Activated CD4-positive, CD25-positive, alpha-beta regulatory T cell (primary cell): Measurements from ENCODE around the gene GP1BB.
A peak's percentile ranks its signal among the peaks of the same experiment; 100 is the strongest.

Source experiments
- DNase-seq, 4 experiments: peaks; one replicate each; lab custom pipeline; 2025; lab: John Stamatoyannopoulos, UW

The GP1BB gene

DNA sequence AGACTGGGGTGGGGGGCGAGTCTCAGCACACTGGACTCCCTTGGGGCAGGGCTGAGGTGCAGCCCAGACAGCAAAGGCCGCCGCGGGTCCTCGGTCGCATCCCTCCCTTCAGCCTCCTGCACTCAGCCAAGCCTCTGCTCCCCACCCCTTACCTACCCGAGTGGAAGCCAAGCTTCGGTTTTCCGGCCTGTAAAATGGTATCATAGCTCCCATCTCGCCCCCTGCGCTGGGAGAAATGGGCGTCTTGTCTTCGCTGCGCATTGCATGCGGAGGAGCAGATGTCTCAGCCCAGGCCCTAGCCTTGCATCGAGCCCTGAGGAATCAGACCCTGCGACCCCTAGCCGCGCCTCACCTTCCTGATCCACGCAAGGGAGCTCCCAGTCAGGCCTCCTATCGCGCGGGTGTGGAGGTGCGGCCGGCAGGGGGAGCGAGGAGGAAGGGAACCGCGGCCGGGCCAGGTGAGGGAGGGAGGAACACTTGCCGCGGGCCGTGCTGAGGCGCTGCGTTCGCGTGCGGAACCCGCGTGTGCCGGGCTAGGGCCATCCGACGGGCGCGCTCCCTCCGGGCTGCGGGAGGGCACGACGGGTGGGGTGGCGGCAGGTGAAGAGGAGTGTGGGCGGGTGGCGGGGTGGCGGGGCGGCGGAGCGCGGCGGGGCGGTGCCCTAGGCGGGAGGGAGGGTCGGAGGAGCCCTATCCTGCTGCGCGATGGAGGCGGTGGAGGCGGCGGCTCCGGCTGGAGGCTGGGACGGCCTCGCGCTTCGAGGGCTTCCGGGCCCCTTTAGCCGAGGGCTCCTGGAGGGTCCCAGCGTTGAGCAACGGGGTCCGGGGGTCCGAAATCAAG lies 33.2 kb downstream of the GP1BB start:
- DNase-seq = peak; percentile 34 to 63 (median 51)

DNA sequence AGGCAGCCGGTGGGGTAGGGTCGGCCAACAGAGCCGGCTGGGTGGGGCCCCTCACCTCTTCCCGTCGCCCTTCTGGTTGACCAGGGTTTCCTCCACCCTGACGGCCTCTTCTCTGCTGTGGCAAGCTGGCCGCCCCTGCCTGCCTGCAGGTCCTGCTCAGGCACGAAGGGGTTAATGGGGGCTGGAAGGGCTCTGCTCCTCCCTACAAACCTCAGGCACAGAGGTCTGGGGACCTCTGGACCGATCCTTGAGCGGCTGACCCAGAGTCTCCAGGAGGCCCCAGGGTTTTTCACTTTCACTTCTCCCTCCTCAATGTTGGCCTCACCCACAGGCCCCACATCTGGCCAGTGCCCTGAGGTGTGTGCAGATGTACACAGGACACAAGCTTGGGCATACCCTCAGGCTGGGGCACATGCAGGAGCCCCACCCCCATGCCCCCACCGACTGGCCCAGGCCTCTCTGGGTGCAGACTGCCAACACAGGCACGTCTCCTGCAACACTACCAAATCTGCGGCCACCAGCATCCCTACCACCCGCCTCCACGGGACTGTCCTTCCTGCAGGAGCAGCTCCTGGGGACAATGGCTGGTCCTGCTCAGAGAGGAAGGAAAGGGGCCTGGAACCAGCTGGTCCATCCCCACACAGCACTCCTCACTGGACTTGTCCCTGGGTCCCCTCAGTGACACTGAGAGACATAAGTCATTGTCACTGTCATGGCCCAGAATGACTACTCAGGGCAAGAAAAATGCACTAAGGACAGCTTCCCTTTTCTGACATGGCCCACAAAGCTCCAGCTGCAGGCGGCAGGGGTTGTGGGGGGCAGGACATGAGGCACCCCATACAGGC lies 34.0 kb downstream of the GP1BB start:
- no peak for DNase-seq

DNA sequence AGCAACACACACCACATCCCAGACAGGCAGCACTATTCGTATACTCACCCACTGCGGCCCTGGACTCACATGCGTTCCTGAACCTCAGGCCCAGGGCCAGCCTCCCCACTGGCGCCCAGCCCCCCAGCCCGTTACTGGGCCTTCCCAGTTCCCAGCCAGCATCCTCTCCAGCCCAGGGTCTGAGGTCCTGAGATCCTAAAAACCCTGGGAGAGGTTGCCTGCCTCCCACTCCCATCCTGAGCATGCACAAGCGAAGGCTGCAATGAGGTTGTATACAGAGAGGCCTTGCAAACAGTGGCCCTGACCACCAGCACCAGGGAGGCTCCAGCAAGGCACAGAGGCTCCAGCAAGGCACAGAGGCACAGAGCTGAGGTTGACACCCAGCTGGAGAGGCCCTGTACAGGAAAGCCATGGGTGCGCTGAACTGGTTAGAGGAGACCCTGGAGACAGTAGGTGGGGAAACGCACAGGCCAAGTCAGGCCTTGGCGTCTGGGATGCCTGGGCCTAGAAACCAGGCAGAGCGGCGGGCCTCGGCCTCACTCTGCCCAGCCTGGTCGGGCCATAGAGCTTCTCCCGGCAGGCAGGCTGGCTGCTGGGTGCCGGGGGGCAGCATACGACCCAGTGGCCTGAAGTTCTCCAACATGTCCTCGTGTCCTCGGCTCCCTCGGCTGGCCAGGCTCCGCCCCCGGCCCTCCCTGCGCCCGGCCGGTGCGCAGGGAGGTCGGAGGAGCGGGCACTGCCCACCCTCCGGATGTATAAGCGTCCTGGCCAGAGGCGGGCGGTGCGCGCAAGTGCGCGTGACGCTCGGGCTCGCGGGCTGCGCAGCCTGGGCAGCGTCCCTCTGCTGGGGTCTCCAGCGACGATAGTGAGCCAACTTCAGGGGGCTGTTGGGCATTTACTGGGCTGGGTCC lies 34.9 kb downstream of the GP1BB start:
- DNase-seq = no peak

DNA sequence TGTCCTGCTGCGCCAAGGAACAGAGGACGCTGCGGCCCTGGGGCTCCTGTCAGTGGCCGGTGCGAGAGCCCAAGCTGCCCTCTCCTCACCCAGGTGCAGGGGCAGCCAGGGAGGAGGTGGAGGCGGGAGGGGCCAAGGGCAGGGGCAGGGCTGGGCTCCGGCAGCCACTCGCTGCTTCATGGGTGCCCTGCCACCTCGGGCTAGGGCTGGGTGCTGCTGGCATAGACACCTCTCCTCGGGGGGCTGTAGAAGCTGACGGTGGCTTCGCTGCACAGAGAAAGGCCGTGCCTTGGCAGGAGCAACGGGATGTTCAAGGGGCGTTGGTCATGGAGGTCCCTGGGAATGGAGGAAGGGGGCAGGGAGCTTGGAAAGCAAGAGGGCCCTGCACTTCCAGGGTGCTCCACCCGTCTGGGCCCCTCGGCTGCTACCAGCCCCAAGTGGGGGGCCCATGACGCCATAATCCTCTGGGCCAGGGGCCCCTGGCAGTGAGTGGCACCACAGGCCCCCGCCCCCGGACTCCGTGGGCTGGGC lies 35.6 kb downstream of the GP1BB start:
- no peak for DNase-seq

DNA sequence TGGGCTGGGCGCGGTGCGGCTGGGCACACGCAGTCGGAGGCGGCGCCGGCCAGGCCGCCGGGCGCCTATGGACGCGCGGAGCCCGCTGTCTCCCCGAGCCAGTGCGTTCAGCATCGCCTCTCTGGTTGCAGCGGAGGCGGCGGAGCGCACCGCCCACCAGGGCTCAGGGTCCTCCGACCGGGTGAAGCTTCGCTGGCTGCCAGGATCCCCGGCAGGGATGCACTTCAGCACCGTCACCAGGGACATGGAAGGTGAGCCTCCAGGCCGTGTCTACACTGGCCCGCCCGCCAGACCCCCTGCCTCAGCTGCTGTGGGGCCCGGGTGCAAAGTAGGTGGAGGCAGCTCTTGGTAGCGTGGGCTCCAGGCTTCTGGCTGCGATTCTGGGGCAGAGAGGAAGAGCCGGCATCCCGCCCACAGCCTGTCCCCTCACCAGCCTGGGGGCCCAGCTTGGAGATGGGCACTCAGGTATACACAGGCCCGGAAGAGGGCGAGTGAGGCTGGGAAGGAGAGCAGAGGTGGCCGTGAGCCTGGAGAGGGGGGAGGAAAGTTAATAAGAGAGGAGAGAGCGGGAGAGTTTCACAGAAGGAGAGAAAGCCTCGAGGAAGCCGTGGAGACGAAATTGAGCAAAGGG lies 36.2 kb downstream of the GP1BB start:
- no peak for DNase-seq

DNA sequence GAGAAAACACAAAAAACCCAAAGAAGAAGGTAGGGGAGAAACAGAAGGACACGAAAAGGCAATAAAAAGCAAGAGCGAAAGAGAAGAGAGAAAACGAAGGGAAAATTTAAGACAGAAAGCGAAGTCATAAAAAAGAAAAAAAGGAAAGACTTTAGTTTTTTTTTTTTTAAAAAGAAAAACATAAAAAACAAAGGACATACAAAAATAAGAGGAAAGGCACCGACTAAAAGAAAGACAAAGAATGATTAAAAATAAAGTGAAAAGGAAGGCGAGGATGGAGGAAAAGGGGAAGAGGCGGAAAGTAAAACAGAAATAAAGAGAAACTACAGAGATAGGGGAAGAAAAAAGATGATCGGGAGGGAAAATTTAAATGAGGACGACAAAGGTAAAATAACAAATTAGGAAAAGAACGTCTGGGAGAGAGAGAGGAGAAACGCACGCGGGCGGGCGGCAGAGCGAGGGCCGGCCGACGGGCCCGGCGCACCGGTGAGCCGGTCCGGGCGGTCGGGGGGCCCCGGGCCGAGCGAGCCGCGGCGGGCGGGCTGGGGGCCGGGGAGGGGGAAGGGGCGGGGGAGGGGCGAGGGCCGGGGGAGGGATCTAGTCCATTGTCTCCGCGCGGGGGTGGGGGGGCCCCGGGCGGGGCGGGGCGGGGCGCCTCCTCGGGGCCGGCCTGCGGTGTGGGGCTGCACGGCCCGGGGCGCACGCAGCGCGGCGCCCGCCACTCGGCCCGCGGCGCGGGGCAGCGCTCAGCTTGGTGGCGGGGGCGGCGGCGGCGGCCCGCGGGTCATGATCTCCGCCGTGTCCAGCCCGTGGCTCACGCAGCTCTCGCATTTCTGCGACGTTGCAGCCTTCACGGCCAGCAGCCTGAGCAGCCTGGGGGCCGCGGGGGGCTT lies 37.0 kb downstream of the GP1BB start, which contains the start of gene TBX1:
TSS of gene TBX1 (plus strand) at position 721 of the 893 bp plus-strand sequence. CDS start at position 787, 66 bp downstream.
- DNase-seq = no peak

DNA sequence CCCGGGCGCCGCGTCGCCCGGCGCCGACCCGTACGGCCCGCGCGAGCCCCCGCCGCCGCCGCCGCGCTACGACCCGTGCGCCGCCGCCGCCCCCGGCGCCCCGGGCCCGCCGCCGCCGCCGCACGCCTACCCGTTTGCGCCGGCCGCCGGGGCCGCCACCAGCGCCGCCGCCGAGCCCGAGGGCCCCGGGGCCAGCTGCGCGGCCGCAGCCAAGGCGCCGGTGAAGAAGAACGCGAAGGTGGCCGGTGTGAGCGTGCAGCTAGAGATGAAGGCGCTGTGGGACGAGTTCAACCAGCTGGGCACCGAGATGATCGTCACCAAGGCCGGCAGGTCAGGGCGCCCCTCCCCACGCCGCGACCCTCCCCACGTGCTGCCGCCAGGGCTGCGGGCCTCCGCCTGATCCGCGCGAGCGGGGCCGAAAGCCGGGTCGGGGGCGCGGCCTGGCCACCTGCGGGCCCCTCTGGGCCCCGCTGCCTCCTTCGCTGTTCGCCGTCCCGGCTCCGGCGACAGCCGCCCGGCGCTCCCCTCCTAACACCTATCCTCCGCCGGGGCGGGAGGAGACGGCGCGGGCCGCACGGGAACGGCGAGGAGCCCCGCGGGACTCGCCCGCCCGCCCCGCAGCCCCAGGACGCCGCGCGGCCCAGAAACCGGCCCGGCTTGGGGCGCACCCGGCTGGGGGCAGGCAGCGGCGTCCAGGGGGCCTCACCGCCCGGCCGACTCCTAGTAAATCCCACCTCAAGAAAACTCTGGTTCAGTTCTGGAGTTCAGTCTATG lies 37.8 kb downstream of the GP1BB start:
- no peak for DNase-seq

DNA sequence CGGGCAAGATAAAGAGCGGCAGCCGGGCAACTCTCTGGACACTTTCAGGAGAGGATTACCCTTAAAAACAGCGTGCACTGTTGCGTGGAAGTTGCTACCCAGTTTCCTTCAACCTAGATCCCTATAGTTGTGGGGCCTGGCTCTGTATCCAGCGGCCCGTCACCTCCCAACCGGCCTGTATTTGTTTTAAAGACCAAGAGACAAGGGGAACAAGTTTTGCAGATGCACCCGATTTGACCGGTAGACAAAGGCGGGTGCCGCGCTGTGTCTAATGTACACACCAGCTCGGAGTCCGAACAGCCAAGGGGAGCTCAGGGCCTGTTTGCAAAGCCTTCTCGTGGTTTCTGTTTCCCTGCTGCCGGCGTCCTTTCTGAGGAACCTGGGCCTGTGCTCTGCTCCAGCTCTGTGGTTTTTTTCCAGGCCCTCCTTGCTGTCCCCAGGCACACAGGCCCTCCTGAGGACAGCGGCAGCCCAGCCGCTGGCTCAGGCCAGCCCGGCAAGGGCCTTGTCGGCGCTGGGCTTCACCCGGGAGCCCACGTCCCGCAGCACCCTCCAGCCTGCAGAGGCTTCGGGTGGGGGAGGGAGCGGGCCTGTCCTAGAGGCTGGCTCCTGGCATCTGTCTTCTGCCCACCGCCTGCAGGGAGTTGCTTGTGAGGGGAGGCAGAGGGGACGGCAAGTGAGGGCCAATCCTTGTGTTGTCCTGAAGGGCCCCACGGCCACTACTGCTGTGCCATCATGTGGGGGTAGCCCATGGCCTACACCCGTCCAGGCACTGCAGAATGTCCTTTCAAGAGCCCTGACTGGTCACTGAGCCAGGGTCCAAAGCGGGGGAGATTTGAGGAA lies 38.6 kb downstream of the GP1BB start:
- DNase-seq = no peak

DNA sequence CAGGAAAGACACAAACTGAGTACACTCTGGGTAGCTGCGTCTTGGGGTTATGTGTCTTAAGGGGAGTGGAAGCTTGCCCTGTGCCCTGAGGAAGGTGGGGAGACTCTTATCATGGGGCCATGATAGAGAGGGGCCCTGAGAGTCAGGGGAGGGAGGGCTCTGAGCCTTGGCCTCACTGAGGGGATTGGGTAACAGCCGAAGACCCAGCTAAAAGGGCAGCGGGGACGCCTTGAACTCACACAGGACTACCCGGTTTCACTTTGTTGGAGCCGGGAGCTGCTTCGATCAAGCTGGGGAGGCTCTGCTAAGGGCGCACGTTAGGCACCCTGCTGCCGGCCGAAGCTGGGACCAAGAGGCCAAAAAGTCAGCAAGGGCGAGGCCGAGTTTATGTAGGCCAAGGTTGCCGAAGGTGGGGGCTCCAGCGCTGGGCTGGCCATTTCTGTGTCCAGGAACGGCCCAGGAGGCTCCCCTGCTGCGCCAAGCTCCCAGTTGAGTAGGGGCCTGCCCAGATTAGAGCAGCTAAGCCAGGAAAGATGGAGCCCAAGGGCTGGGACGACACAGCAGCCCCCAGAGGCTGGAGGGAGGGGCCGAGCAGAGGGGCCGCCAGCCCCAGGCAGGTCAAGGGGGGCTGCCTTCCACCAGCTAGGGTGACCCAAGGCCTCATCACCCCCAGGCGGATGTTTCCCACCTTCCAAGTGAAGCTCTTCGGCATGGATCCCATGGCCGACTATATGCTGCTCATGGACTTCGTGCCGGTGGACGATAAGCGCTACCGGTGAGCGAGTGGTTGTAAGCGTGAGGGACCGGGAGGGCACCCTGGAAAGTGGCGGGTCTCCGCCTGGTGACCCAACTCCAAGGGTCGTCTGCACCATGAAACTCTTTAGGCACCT lies 39.5 kb downstream of the GP1BB start:
- no peak for DNase-seq

DNA sequence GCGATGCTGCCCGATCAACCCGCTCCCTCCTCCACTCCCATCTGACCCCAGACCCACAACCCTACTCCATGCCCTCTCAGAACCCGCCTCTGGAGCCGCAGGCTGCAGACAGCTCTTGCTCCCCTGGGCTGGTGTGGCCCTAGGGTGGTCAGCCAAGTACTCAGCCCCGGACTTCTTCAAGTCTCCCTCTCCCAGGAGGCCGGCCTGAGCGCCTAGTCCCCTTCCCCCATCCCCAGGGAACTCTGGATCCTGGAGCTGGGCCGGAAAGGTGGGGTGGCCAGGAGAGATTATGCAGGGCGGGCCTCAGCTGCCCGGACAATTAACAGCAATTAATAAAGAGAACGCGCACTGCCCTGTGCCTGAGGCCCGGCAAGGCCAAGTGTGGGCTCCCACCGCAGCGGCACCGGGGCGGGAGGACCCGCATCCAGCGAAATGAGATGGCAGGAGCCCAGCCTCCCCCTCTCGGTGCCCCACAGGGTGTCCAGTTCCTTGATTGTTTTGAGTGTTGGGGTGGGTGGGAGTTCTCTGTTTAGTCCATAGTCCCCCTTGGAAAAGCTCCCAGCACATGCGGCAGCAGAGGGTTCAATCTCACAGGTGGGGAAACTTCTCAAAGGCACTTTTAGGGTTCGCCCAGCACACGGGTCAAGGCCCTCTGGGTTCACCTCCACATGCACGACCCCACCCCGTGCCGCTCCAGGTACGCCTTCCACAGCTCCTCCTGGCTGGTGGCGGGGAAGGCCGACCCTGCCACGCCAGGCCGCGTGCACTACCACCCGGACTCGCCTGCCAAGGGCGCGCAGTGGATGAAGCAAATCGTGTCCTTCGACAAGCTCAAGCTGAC lies 40.3 kb downstream of the GP1BB start:
- no peak for DNase-seq

DNA sequence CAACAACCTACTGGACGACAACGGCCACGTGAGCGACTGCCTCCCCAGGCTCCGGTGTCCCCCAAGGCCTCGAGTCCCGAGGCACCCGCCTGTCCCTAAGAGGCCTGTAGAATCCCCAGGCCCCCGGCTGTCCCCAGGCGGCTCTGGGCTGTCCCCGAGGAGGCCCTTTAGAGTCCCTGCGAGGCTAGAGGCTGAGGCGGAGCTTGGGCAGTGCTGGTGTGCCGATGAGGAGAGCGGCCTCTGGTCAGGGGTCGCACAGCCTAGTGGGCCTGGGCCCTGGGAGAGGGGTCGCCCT lies 40.9 kb downstream of the GP1BB start:
- DNase-seq = no peak

DNA sequence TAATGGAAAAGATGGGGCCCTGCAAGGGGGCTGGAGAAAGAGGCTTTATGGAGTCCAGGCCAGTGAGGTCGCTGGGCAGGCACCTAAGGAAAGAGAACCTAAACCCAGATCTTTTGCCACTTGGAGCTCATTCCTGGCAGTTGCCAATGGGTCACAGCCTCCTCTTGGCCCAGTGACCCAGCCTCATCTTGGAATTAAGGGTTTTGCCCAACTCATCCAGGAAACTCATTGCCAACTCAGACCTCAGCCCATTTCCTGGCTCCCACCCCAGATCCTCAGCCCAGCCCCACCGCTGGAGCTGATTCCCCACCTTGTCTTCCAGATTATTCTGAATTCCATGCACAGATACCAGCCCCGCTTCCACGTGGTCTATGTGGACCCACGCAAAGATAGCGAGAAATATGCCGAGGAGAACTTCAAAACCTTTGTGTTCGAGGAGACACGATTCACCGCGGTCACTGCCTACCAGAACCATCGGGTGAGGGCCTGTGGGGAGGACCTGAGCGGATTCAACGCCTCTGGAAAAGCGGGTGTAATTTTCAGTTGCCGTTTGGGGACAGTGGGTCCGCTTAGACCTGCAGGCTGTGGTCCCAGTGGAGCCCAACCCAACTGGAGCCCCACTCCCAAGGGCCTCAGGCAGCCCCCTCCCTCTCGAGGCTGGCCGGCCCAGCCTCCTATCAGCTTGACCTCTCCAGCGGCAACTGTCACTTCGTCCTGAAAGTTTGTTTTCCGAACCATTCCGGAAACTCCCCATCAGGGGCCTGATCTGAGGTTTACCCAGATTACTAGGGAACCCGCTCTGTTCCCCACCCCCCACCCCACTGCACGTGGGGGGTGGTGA lies 41.5 kb downstream of the GP1BB start:
- DNase-seq = no peak

DNA sequence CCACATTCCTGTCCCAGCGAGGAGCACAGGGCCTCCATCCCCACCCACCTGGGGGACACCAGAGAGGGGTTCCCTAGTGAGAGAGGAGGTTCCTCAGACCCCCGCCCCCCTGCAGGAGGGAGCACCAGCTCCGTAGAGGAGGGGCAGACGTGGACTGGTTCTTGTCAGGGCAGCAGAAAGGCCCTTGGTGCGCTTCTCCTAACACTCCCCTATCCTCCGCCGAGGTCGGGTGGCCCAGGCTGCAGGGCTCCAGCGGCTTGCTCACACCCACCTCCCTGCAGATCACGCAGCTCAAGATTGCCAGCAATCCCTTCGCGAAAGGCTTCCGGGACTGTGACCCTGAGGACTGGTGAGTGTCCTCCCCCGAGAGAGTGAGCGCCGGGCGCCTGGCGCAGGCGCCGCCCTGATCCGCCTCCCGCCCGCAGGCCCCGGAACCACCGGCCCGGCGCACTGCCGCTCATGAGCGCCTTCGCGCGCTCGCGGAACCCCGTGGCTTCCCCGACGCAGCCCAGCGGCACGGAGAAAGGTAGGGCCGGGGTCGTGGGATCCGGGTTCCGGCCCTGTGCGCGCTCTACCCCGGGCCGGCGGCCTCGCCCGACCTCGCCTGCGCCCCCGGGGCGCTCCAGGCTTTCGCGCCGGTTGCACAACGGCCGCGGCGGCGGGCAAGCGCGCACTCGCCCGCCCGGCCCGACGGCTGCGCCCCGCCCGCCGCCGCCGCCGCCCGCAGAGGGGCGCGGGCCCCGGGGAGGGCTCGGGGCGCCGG lies 42.3 kb downstream of the GP1BB start:
- no peak for DNase-seq

DNA sequence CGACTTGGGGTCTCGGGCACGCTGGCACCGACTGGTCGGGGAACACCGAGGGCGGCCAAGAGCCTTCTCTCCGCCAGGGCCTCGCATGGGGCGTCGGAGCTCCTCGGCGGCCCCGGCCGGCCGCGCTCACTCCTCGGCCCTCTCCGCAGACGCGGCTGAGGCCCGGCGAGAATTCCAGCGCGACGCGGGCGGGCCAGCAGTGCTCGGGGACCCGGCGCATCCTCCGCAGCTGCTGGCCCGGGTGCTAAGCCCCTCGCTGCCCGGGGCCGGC lies 42.8 kb downstream of the GP1BB start:
- no peak for DNase-seq
